ENCODE measurements around the gene LRIG3.

LRIG3 gene

GRCh38 chr12:58943079-58943478 lies 22.8 kb upstream of the LRIG3 start:
- no peak for TF ChIP-seq CTCF (IDR thresholded peaks at IDR 0.05; ENCODE audit: insufficient read depth, low read depth, low read length, missing control alignments)
- no peak for DNase-seq (ENCODE audit: low read depth)
- no peak overlapping the region for H3K4me3 ChIP-seq (ENCODE audit: low read length)

- TF ChIP-seq CTCF (IDR thresholded peaks at IDR 0.05; ENCODE audit: insufficient read depth, low read depth, low read length, missing control alignments), result no peak
- DNase-seq (ENCODE audit: low read depth), result no peak
- H3K4me3 ChIP-seq (ENCODE audit: low read length), result no peak overlapping the region
Measured at GRCh38 chr12:58942345-58942744, 22.0 kb upstream of the LRIG3 start.

GRCh38 chr12:58939399-58940100 lies 19.2 kb upstream of the LRIG3 start:
- H3K4me3 ChIP-seq (ENCODE audit: low read length), result no peak overlapping the region
- no peak for TF ChIP-seq CTCF (IDR thresholded peaks at IDR 0.05; ENCODE audit: insufficient read depth, low read depth, low read length, missing control alignments)
- DNase-seq (ENCODE audit: low read depth), result no peak

- no peak for DNase-seq (ENCODE audit: low read depth)
- no peak for TF ChIP-seq CTCF (IDR thresholded peaks at IDR 0.05; ENCODE audit: insufficient read depth, low read depth, low read length, missing control alignments)
- no peak overlapping the region for H3K4me3 ChIP-seq (ENCODE audit: low read length)
Measured at GRCh38 chr12:58938440-58938839, 18.1 kb upstream of the LRIG3 start.

- no peak for DNase-seq (ENCODE audit: low read depth)
- H3K4me3 ChIP-seq (ENCODE audit: low read length), result no peak overlapping the region
- no peak for TF ChIP-seq CTCF (IDR thresholded peaks at IDR 0.05; ENCODE audit: insufficient read depth, low read depth, low read length, missing control alignments)
Measured at GRCh38 chr12:58934528-58934927, 14.2 kb upstream of the LRIG3 start.

GRCh38 chr12:58932806-58933681 lies 12.7 kb upstream of the LRIG3 start:
- DNase-seq (ENCODE audit: low read depth), result no peak
- no peak overlapping the region for H3K4me3 ChIP-seq (ENCODE audit: low read length)
- TF ChIP-seq CTCF (IDR thresholded peaks at IDR 0.05; ENCODE audit: insufficient read depth, low read depth, low read length, missing control alignments), result no peak

Data from epithelial cell of esophagus (primary cell).